SH-SY5Y (cell line): Measurements from ENCODE around the gene CD44.

Experiments used
- GATA2 ChIP-seq: IDR thresholded peaks from 2 replicates; pipeline ENCODE4 v1.6.1; 2011; ENCODE audit warnings: mild to moderate bottlenecking, low read depth, low read length
- GATA3 ChIP-seq: IDR thresholded peaks from 2 replicates; pipeline ENCODE4 v1.6.1; 2011; ENCODE audit warnings: low read depth, mild to moderate bottlenecking, low read length, moderate library complexity

- TF ChIP-seq GATA2 (no peak), GATA3 (no peak)
These were observed 34.1 kb downstream of the CD44 start for GRCh38 chr11:35173011-35173511.
